Measurements from ENCODE around the gene KCP.
A peak's percentile ranks its signal among the peaks of the same experiment; 100 is the strongest.
"Not testable (repeated sequence)": the region's sequence is repeated elsewhere in the genome, so short reads cannot be mapped to it uniquely, and the experiment has no call there.

KCP gene

DNA sequence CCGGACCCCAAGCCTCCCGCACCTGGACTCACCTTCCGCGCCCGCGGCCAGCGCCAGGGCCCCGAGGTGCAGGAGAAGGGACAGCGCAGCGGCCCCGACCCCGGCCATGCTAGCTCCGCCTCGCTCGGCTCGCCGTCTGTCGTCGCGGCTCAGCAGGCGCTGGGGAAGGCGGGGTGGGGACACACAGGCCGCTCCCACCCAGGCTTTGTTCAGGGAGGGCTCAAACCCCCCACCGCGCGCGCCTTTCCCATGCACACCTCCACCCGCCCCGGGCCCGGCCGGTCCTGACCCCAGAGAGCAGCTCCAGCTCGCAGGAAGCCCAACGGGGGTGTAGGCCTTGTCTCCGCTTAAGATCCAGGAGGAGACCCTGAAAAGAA, at the start of gene KCP:
Gene KCP, minus strand, starts transcription at position 141 of the 377 bp plus-strand sequence. Its CDS starts 33 bp downstream, at position 108.
- DNase-seq, result no peak

DNA sequence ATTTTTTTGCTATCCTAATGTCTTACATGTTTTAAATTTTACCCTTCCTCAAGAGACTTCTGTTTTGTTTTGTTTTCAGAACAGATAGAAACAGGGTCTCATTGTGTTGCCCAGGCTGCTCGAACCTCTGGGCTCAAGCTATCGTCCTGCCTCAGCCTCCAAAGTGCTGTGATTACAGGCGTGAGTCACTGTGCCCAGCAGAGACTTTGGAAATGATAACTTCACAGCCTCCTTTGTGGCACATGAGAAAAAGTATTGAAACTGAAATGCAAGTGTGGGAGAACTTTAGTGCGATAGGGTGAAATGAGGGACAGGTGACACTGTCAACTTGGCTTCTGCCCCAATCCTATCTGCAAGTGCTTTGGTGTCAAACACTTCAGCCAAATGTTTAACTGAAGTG, 48.8 kb upstream of the KCP start:
- no peak for DNase-seq

GRCh38 chr7:128955981-128956380, 45.5 kb upstream of the KCP start:
- no peak for DNase-seq

GRCh38 chr7:128954830-128955802, 44.6 kb upstream of the KCP start:
- no peak for DNase-seq

DNA sequence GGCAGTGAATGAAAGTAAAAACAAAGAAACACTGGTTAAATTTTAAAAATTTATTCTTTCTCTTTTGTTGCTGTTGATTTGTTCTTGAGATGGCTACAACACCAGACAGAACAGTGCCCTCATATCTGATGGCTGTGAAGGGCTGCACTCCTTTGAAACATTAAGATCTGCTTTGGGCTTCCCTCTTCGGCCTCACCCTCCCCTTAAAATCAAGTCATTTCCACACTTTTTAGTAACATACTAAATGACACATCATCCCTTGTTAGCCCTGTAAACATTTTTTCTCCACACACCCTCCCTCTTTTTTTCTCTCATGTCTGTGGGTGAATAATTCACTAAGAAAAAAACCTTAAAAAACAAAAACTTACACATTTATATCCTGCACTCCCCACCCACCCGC, 43.6 kb upstream of the KCP start:
- no peak for DNase-seq

GRCh38 chr7:128951296-128951695, 40.8 kb upstream of the KCP start:
- DNase-seq, result no peak

GRCh38 chr7:128948976-128949760, 38.7 kb upstream of the KCP start:
- DNase-seq, result no peak

GRCh38 chr7:128948312-128948973, 37.9 kb upstream of the KCP start:
- no peak for DNase-seq

DNA sequence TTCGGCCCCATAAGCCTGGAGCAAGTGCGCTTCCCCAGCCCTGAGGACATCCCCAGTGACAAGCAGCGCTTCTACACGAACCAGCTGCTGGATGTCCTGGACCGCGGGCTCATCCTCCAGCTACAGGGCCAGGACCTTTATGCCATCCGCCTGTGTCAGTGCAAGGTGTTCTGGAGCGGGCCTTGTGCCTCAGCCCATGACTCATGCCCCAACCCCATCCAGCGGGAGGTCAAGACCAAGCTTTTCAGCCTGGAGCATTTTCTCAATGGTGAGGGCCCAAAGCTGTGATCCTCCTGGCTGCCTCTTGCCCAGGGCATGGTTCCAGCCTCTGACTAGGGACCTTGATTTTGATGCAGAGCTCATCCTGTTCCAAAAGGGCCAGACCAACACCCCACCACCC, 37.3 kb upstream of the KCP start:
- DNase-seq, result no peak

GRCh38 chr7:128946936-128947830, 36.7 kb upstream of the KCP start:
- DNase-seq, result no peak

DNA sequence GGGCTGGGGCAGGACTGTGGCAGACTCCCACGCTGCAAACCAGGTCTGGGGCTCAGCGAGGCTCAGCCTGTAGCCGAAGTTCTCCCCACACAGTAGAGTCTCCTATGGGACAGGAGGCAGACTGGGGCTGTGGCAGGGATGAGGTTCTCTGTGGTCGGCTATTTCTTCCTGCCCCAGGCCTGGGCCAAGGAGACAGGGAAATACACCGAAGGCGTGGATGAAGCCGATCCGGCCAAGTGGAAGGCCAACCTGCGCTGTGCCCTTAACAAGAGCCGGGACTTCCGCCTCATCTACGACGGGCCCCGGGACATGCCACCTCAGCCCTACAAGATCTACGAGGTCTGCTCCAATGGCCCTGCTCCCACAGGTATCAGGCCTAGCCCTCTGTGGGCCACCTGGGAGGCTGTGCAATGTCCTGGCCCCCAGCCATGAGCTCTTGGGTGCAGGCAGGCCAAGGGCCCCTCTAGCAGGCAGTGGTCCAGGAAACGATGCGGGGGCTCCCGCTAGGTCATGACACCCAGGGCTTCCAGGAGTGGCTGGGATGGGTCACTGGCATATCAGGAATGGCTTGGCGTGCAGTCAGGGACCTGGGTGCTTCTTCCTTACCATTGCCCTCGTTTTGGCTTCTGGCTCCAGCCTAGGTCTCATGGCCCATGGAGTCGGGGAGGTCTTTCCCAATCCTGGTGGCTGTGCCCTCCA, 35.3 kb upstream of the KCP start:
- DNase-seq, result no peak

- DNase-seq, result no peak
Measured at GRCh38 chr7:128944487-128945236, 34.2 kb upstream of the KCP start.

DNA sequence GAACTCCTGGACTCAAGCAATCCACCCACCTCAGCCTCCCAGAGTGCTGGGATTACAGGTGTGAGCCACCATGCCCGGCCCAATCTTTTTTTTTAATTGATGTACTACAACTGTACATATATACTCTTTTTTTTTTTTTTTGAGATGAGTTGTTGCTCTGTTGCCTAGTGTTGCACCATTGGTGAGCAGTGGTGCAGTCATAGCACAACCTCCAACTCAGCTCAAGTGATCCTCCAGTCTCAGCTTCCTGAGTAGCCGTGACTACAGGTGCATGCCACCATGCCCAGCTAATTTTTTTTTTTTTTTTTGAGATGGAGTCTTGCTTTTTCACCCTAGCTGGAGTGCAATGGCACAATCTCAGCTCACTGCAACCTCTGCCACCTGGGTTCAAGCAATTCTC, 32.7 kb upstream of the KCP start:
- not testable (repeated sequence) for DNase-seq

DNA sequence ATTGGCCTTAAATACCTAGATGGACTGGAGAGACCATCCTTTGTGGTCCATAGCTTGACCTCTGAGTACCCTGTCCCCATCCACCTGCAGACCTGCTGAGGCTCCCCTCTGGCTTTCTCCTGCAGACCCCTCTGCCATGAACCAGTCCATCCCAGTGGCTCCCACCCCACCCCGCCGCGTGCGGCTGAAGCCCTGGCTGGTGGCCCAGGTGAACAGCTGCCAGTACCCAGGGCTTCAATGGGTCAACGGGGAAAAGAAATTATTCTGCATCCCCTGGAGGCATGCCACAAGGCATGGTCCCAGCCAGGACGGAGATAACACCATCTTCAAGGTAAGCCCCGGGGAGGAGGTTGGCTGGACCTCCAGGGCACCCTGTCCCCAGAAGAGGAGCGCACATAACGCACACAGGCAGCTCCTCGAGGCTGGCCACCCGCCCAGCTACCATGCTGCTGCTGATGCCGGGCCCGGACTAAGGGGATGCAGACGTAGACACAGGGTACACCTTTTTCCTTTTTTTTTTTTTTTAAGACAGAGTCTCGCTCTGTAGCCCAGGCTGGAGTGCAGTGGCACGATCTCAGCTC, 31.5 kb upstream of the KCP start:
- DNase-seq, result no peak

DNA sequence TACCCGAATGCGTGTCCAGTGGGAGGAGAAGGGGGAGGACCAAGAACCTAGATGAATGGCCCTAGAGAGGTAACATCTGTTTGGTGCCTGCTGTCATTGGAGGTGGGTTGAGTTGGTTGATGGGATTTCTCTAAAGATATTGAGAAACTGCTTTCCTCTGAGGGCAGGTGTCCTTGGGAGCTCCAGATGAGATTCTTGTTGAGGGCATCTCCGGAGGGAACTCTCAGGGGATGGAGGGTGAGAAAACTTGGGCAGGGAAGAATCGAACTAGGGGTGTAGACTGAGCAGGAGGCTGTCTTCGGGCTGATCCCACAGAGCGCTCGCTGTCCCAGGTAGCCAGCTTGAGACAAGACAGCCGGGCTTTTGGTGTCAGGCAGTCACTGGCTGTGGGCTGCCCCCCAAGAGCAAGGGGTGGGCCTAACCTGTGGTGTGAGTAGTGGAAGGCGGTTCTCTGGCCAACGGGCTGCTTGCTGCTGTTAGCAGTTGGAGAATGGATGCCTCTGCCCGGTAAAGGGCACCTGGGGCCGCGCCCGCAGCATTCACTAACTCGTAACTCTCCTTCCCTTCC, 30.9 kb upstream of the KCP start:
- no peak for DNase-seq

DNA sequence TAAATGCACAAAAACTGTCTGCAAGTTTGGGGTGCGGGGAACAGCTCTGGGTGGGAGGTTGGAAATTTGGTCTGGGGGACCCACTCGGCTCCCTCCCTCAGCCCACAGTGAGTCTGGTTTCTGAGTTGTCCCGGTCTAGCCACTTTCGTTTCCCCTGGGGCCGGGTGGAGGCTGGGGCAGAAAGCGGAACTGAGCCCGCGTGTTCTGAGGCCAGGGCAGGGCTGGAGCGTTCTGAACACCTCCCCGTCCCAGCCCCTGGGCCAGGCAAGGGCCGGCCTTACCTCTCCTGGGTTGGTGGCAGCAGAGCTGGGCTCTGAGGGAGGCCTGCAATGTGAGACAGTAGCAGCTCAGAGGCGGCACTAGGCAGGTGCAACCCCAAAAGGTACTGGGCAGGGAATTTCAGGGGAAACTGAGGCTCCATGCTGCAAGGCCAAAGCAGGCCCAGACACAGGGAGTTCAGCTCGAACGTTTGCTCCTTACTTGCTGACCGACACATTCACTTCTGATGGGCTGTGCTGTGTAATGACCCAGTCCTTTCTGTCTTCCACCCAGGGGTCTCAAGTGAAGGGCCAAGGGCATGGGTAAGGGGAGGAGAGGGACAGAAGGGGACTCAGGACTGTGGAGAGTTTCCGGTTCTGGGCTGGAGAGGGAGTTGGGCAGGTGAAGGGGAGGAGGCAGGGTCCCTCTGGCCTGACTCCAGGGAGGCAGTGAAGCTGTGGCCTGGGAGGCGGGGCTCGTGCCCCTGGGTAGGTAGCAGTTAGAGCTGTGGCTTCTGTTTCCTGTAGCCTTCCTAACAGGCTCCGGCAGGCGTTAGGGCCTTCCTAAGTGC, 30.2 kb upstream of the KCP start:
- DNase-seq, result peak; percentile 34

DNA sequence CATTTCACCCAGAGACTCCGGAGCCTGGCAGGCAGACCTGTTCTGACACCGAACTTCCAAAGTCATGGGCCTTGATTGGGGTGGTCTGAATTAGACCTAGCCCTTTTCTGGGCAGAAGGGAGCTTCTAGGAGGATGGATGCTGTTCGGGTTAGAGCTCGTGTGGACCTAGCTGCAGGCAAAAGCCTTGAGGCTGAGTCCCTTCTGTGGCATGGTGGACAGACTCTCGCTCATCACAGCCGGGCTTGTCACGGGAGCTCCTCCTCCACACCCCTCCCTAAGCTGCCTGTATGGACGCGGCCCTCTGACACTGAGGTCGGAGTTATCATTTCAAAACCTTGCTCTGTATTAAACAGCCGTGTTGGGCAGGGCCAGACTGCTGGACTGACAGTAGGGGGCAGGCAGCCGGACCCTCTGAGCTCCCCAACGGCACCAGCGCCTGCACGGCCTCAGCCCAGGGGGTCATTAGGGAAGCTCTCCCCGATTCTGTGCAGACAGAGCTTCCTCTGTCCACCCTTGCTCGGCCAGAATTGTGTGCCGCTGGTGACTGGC, 29.4 kb upstream of the KCP start:
- DNase-seq, result no peak

DNA sequence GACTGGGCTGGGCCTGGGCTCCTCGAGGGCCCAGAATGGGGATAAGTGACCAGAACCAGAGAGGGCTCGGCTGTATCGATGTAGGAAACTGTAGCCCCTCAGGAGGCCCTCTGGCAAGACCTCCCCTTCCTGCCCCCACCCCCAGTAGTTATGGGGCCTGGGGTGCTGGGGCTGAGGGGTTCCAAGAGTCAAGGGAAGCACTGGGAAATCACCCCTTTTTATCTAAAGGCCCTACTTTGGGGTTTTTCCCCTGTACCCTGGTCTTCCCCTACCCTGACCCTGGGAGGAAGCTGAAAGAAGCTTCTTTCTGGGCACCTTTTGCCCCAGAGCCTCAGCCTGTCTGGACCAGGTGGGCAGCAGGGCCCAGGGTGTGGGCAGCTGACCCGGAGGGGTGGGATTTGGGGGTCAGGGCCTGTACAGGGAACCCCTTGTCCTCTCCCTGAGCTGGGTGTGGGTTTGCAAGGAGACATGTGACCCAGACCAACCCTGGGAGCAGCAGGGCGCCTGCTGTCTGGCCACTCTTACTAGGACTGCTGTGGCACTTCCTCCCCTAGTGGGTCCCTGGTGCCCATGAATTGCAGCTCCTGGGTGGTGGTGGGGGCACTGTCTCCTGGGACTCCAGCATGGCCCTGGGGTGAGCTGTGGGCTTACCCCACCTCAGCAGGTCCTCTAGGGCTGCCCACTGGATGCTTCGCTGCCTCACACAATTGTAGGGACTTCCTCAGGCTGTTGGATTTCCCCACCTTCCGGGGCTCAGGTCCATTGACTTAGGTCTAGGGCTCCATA, 28.8 kb upstream of the KCP start:
- DNase-seq, result peak; percentile 34
